Stomach (tissue), 9 donors: ENCODE results near the gene CFP. TPM values are rescaled to one million over a fixed set of nuclear protein-coding genes. Genes with fewer than 3 reads are reported as not detected.

Experiments
- DNase-seq, 2 donors: peaks; one replicate each; pipeline versions ENCODE4 v3.0.0 to v3.0.0-alpha.2; 2013 to 2019
- H3K27ac ChIP-seq, 5 donors: fragments of 200-600 bp in 4 of 5; sonication (generic) in 4 of 5; one replicate each; pipeline ENCODE4 v1.5.1; 2013 to 2019; ENCODE audit warnings: mild to moderate bottlenecking in 1 of 5, moderate library complexity in 1 of 5
- H3K27me3 ChIP-seq, 3 donors: fragments of 200-600 bp; sonication (generic); one replicate each; pipeline ENCODE4 v1.5.1; 2017 to 2019; ENCODE audit warnings: mixed run types in 1 of 3
- H3K36me3 ChIP-seq, 4 donors: fragments of 200-600 bp; sonication (generic); 1 replicate in 3 of 4; 2 replicates in 1 of 4; pipeline ENCODE4 v1.5.1; 2016 to 2019
- H3K4me1 ChIP-seq, 4 donors: fragments of 200-600 bp; sonication (generic); one replicate each; pipeline ENCODE4 v1.5.1; 2016 to 2019
- H3K4me3 ChIP-seq, 4 donors: fragments of 200-600 bp; sonication (generic) in 3 of 4; one replicate each; pipeline ENCODE4 v1.5.1; 2016 to 2019; ENCODE audit warnings: mild to moderate bottlenecking in 1 of 4
- H3K9me3 ChIP-seq, 4 donors: fragments of 200-600 bp; sonication (generic); one replicate each; pipeline ENCODE4 v1.5.1; 2016 to 2019
- EP300 ChIP-seq: sonication (generic); formaldehyde crosslinking; IDR thresholded peaks from one replicate; pipeline ENCODE4 v1.6.1; 2017; ENCODE audit warnings: antibody characterized with exemption
- POLR2A ChIP-seq, 4 donors: fragments of 450-650 bp; IDR thresholded peaks; one replicate each; pipeline ENCODE4 v1.6.1; 2016; ENCODE audit warnings: antibody characterized with exemption in 4 of 4, control low read depth in 2 of 4, mild to moderate bottlenecking in 1 of 4, moderate library complexity in 1 of 4
- POLR2AphosphoS5 ChIP-seq, 3 donors: sonication (generic); formaldehyde crosslinking; IDR thresholded peaks; one replicate each; pipeline ENCODE4 v1.6.1; 2016; ENCODE audit warnings: antibody characterized with exemption in 3 of 3
- WGBS, 5 donors: extraction: QIAGEN DNeasy Blood & Tissue Kit in 3 of 5; methylation state at CpG; one replicate each; pipeline versions ENCODE4 v1.1.5 to v1.1.7; 2013 to 2018; 5-methylcytosine and 5-hydroxymethylcytosine counted together
- intact Hi-C: fragments of 100-400 bp; cut with DNase I; formaldehyde crosslinking; loops from one replicate; pipeline ENCODE4 v1.15.1; 2023; ENCODE audit warnings: low total_unique reads
- polyA plus RNA-seq, 3 donors: library from polyadenylated mRNA; stranded (reverse); fragments of 200-250 nt; gene quantifications; one replicate each; pipeline ENCODE4 v1.2.3, GENCODE V29; 2013
- total RNA-seq, 5 donors: library from RNA; depleted of rRNA; stranded (reverse); fragments of >200 nt; gene quantifications; one replicate each; pipeline versions ENCODE4 v1.1.0 to v1.2.3, GENCODE V29; 2014 to 2016
- TF ChIP-seq, protein P1 (sequence below), 7 experiments: fragments of 450-650 bp in 4 of 7; fragments of 200-600 bp in 3 of 7; sonication (generic) in 3 of 7; IDR thresholded peaks; one replicate each; pipeline ENCODE4 v1.5.1; 2016 to 2019; ENCODE audit warnings: antibody characterized with exemption in 7 of 7, control low read depth in 2 of 7, mild to moderate bottlenecking in 1 of 7
- donor health status: healthy with polysubstance abuse.
- donor health status: Bipolar disorder and iron deficiency.
- donor health status: healthy.

The CFP gene
- total and polyA plus RNA-seq, 8 donors = 1.2 to 3.4 (median 3.1) TPM; not detected in 3

DNA sequence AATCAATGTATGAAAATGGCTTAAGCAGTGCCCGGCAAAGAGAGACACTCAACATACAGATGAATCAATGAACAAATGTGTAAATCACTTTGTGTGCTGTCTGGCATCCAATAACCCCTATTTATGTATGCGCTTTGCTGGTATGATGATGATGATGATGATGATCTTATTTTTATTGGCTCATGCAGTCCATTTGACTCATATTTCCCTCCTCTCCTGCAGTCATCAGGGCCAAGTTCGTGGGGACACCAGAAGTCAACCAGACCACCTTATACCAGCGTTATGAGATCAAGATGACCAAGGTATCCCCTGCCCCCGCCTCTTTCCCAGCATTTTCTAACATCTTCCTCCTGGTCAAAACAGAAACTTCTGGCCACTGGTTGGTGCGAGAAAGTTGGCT lies 45.0 kb downstream of the CFP start:
- no peak for DNase-seq
- 70 to 84% (median 77%) methylated on average over 6 of the region's 6 CpGs for WGBS, 5 donors
- H3K4me3 ChIP-seq = peak overlapping the region in 1 of 4 donors; percentile 47
- H3K9me3 ChIP-seq = no peaks in the 10 kb centered on the region
- TF ChIP-seq POLR2AphosphoS5 (IDR thresholded peaks at IDR 0.05) = no peak
- TF ChIP-seq POLR2A (IDR thresholded peaks at IDR 0.05) = no peak
- no peak for TF ChIP-seq EP300
- TF ChIP-seq, protein P1, sequence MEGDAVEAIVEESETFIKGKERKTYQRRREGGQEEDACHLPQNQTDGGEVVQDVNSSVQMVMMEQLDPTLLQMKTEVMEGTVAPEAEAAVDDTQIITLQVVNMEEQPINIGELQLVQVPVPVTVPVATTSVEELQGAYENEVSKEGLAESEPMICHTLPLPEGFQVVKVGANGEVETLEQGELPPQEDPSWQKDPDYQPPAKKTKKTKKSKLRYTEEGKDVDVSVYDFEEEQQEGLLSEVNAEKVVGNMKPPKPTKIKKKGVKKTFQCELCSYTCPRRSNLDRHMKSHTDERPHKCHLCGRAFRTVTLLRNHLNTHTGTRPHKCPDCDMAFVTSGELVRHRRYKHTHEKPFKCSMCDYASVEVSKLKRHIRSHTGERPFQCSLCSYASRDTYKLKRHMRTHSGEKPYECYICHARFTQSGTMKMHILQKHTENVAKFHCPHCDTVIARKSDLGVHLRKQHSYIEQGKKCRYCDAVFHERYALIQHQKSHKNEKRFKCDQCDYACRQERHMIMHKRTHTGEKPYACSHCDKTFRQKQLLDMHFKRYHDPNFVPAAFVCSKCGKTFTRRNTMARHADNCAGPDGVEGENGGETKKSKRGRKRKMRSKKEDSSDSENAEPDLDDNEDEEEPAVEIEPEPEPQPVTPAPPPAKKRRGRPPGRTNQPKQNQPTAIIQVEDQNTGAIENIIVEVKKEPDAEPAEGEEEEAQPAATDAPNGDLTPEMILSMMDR (IDR thresholded peaks at IDR 0.05) = no peak
- H3K27ac ChIP-seq = no peak overlapping the region
- H3K27me3 ChIP-seq = no peaks in the 10 kb centered on the region
- peaks cover 0 to 19% (median 4%) of the 10 kb centered on the region in 4 donors for H3K4me1 ChIP-seq
- H3K36me3 ChIP-seq = peaks cover 0 to 14% (median 8%) of the 10 kb centered on the region in 4 donors
- intact Hi-C loops = no loop called here

DNA sequence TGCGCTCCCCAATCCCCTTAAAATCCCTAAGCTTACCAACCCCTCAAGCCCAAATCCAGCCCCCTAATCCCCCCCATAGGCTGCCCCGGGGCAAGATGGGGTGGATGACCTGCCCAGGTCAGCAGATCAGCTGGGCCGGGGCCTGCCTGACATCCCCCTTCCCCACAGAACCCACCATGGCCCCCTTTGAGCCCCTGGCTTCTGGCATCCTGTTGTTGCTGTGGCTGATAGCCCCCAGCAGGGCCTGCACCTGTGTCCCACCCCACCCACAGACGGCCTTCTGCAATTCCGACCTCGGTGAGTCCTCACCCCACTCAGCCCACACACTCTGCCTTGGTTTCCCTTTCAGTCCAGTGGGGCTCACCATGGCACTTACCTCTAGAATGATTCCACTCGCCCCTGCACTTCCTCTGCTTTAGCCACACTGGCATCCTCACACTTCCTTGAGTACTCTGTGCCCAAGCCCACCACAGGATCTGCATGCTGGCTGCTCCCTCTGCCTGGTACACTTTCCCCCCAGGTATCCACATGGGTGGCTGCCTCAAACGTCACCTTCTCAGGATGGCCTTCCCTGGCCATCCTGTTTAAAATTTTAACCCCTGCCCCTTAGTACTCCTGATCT lies 46.4 kb downstream of the CFP start:
- intact Hi-C loops = no loop called here
- TF ChIP-seq POLR2A (IDR thresholded peaks at IDR 0.05) = no peak
- TF ChIP-seq, protein P1 (IDR thresholded peaks at IDR 0.05) = no peak
- TF ChIP-seq EP300 = no peak
- TF ChIP-seq POLR2AphosphoS5 (IDR thresholded peaks at IDR 0.05) = no peak
- Histone ChIP-seq H3K4me1 (peaks cover 0 to 29% (median 4%) of the 10 kb centered on the region in 4 donors), H3K9me3 (no peaks in the 10 kb centered on the region), H3K27me3 (no peaks in the 10 kb centered on the region), H3K4me3 (peak overlapping the region in 3 of 4 donors; percentile 4 to 47 (median 39)), H3K36me3 (peaks cover 0 to 14% (median 8%) of the 10 kb centered on the region in 4 donors), H3K27ac (peak overlapping the region in 4 of 5 donors; percentile 76 to 86 (median 82))
- DNase-seq = no peak
- WGBS, 5 donors = 60 to 71% (median 65%) methylated on average over 7 to 8 of the region's 8 CpGs

DNA sequence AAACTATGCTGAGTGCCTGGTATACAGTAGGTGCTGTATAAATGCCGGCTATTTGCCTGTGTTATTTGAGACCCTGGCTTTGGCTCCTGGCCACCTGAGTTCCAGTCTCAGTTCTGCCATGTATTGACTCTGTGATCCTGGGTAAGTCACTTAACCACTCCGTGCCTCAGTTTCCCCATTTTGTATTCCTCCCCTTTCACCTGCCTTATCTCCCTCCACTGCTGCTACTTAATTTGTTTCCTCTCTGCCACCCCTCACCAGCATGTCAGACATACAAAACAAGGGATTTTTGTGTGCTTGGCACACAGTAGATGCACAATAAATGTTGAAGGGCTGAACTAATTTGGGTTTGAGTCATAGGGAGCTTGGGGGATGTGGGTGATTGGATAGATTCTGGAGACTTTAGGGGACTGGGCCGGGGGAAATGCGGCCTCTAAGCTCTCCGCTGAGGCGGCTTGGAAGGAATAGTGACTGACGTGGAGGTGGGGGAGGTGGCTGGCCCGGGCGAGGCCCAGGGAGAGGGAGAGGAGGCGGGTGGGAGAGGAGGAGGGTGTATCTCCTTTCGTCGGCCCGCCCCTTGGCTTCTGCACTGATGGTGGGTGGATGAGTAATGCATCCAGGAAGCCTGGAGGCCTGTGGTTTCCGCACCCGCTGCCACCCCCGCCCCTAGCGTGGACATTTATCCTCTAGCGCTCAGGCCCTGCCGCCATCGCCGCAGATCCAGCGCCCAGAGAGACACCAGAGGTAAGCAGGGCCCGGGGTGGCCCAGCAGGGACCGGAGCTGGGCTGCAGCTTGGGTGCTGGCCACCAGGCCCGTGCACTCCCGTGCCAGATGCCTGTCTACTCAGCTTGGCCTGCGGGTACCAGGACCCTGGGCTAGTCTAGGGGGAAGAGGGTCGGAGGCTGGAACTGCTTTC lies 47.7 kb downstream of the CFP start, which contains the start of gene TIMP1:
TIMP1 (plus strand) TSS at position 706 of the 917 bp plus-strand sequence. CDS start 980 bp downstream, outside the sequence.
- 8 to 40% (median 13%) methylated on average over 9 to 28 of the region's 28 CpGs for WGBS, 5 donors
- peak within 1 kb of the TSS; percentile 33 to 48 (median 43) for H3K4me3 ChIP-seq
- H3K27me3 ChIP-seq = no peaks in the 10 kb centered on the region
- H3K36me3 ChIP-seq = peaks cover 0 to 14% (median 8%) of the 10 kb centered on the region in 4 donors
- no peaks in the 10 kb centered on the region for H3K9me3 ChIP-seq
- TF ChIP-seq, protein P1 (IDR thresholded peaks at IDR 0.05) = no peak
- peak in 1 of 3 donors; percentile 69 for TF ChIP-seq POLR2AphosphoS5 (IDR thresholded peaks at IDR 0.05)
- TF ChIP-seq EP300 = no peak
- peaks cover 0 to 37% (median 4%) of the 10 kb centered on the region in 4 donors for H3K4me1 ChIP-seq
- peak; percentile 71 to 95 for DNase-seq
- peak within 1 kb of the TSS; percentile 70 to 86 (median 81) for H3K27ac ChIP-seq
- intact Hi-C loops = no loop called here

DNA sequence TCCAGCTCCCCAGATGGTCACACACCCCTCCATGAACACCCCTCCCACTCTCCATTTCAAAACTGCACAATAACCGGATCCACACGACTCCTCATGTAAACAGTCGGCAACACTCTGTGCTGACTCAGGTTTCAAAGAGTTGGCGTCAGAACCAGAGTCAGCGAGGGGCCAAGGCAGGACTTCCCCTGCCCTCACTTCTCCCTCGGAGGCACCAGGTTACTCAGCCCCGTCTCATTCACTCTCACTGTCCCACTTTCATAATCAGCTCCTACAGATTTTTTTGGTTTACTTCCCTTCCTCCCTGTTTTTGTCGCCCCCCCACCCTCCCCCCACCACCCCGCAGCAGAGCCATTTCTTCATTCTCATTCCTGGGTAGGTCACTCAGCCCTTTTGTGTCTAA lies 50.2 kb downstream of the CFP start:
- 43 to 65% (median 52%) methylated on average over 8 to 9 of the region's 9 CpGs for WGBS, 5 donors
- no peaks in the 10 kb centered on the region for H3K9me3 ChIP-seq
- peaks cover under 1 to 39% (median 6%) of the 10 kb centered on the region in 4 donors for H3K4me1 ChIP-seq
- TF ChIP-seq POLR2AphosphoS5 (IDR thresholded peaks at IDR 0.05) = peak in 1 of 3 donors; percentile 19
- TF ChIP-seq, protein P1 (IDR thresholded peaks at IDR 0.05) = no peak
- no peaks in the 10 kb centered on the region for H3K27me3 ChIP-seq
- H3K36me3 ChIP-seq = no peaks in the 10 kb centered on the region
- peak overlapping the region in 1 of 5 donors; percentile 17 for H3K27ac ChIP-seq
- intact Hi-C loops = no loop called here
- DNase-seq = no peak
- no peak overlapping the region for H3K4me3 ChIP-seq
